HEK293 (cell line): ENCODE measurements around the gene SMC5.

ENCODE experiments used
- GLI2 ChIP-seq: fragments of 450-650 bp; formaldehyde crosslinking; IDR thresholded peaks from 2 replicates; pipeline ENCODE4; 2017; ENCODE audit warnings: missing biosample characterization, missing genetic modification characterization, low read depth, borderline replicate concordance
- SP2 ChIP-seq: fragments of 450-650 bp; formaldehyde crosslinking; IDR thresholded peaks from 2 replicates; pipeline ENCODE4 v1.5.1; 2016; ENCODE audit warnings: missing biosample characterization, missing genetic modification characterization
- ZBTB1 ChIP-seq: fragments of 450-650 bp; formaldehyde crosslinking; IDR thresholded peaks from 2 replicates; pipeline ENCODE4 v1.5.1; 2016; ENCODE audit warnings: missing biosample characterization, missing genetic modification characterization
- ZBTB20 ChIP-seq: fragments of 450-650 bp; formaldehyde crosslinking; IDR thresholded peaks from 2 replicates; pipeline ENCODE4 v1.5.1; 2016; ENCODE audit warnings: missing biosample characterization, missing genetic modification characterization
- ZFP3 ChIP-seq: fragments of 450-650 bp; formaldehyde crosslinking; IDR thresholded peaks from 2 replicates; pipeline ENCODE4 v1.5.1; 2016; ENCODE audit warnings: low read depth, missing biosample characterization, missing genetic modification characterization
- ZFP69B ChIP-seq: fragments of 450-650 bp; formaldehyde crosslinking; IDR thresholded peaks from 2 replicates; pipeline ENCODE4 v1.5.1; 2016; ENCODE audit warnings: missing biosample characterization, missing genetic modification characterization
- ZNF10 ChIP-seq: fragments of 450-650 bp; formaldehyde crosslinking; IDR thresholded peaks from 2 replicates; pipeline ENCODE4 v1.5.1; 2017; ENCODE audit warnings: missing biosample characterization, missing genetic modification characterization
- ZNF416 ChIP-seq: fragments of 450-650 bp; formaldehyde crosslinking; IDR thresholded peaks from 2 replicates; pipeline ENCODE4 v1.5.1; 2016; ENCODE audit warnings: missing biosample characterization, missing genetic modification characterization
- TF ChIP-seq, protein P1 (sequence below): fragments of 450-650 bp; formaldehyde crosslinking; IDR thresholded peaks from 2 replicates; pipeline ENCODE4 v1.5.1; 2016; ENCODE audit warnings: missing biosample characterization, missing genetic modification characterization
- TF ChIP-seq, protein P2 (sequence below): fragments of 450-650 bp; formaldehyde crosslinking; IDR thresholded peaks from 2 replicates; pipeline ENCODE4 v1.5.1; 2016; ENCODE audit warnings: missing biosample characterization, missing genetic modification characterization
- TF ChIP-seq, protein P3 (sequence below): fragments of 450-650 bp; formaldehyde crosslinking; IDR thresholded peaks from 2 replicates; pipeline ENCODE4 v1.5.1; 2017; ENCODE audit warnings: missing biosample characterization, missing genetic modification characterization

DNA sequence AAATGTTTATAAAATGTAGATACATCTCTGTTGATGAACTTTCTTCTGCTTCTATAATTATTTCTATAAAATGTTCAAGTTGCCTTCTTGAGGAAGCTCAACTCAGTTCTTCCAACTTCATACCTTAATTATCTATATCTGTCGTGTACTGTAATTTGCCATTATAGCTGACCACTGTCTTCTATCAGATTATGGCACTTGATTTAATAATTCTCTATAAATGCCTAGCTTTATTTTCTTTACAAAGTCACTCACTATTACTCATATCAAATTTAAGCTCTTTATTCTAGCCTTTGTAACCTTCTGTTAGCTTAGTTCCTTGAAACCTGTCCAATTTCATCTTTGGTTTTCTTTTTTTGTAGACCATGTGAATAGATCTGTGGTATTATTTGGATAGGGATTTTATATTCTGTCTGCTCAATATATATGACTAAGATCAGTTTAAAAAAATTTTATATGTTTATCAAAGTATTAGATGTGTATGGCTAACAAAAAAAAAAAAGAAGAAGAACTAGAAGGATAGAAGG lies 39.5 kb downstream of the SMC5 start:
- no peak for TF ChIP-seq ZBTB1
- TF ChIP-seq, protein P1, sequence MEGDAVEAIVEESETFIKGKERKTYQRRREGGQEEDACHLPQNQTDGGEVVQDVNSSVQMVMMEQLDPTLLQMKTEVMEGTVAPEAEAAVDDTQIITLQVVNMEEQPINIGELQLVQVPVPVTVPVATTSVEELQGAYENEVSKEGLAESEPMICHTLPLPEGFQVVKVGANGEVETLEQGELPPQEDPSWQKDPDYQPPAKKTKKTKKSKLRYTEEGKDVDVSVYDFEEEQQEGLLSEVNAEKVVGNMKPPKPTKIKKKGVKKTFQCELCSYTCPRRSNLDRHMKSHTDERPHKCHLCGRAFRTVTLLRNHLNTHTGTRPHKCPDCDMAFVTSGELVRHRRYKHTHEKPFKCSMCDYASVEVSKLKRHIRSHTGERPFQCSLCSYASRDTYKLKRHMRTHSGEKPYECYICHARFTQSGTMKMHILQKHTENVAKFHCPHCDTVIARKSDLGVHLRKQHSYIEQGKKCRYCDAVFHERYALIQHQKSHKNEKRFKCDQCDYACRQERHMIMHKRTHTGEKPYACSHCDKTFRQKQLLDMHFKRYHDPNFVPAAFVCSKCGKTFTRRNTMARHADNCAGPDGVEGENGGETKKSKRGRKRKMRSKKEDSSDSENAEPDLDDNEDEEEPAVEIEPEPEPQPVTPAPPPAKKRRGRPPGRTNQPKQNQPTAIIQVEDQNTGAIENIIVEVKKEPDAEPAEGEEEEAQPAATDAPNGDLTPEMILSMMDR = no peak
- no peak for TF ChIP-seq SP2
- TF ChIP-seq, protein P2, sequence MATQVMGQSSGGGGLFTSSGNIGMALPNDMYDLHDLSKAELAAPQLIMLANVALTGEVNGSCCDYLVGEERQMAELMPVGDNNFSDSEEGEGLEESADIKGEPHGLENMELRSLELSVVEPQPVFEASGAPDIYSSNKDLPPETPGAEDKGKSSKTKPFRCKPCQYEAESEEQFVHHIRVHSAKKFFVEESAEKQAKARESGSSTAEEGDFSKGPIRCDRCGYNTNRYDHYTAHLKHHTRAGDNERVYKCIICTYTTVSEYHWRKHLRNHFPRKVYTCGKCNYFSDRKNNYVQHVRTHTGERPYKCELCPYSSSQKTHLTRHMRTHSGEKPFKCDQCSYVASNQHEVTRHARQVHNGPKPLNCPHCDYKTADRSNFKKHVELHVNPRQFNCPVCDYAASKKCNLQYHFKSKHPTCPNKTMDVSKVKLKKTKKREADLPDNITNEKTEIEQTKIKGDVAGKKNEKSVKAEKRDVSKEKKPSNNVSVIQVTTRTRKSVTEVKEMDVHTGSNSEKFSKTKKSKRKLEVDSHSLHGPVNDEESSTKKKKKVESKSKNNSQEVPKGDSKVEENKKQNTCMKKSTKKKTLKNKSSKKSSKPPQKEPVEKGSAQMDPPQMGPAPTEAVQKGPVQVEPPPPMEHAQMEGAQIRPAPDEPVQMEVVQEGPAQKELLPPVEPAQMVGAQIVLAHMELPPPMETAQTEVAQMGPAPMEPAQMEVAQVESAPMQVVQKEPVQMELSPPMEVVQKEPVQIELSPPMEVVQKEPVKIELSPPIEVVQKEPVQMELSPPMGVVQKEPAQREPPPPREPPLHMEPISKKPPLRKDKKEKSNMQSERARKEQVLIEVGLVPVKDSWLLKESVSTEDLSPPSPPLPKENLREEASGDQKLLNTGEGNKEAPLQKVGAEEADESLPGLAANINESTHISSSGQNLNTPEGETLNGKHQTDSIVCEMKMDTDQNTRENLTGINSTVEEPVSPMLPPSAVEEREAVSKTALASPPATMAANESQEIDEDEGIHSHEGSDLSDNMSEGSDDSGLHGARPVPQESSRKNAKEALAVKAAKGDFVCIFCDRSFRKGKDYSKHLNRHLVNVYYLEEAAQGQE = no peak
- TF ChIP-seq ZNF10 (tag by site-specific recombination) = no peak
- no peak for TF ChIP-seq ZFP3 (tag by site-specific recombination)
- TF ChIP-seq GLI2 = no peak
- TF ChIP-seq, protein P3, sequence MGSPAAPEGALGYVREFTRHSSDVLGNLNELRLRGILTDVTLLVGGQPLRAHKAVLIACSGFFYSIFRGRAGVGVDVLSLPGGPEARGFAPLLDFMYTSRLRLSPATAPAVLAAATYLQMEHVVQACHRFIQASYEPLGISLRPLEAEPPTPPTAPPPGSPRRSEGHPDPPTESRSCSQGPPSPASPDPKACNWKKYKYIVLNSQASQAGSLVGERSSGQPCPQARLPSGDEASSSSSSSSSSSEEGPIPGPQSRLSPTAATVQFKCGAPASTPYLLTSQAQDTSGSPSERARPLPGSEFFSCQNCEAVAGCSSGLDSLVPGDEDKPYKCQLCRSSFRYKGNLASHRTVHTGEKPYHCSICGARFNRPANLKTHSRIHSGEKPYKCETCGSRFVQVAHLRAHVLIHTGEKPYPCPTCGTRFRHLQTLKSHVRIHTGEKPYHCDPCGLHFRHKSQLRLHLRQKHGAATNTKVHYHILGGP (tag by site-specific recombination) = no peak
- TF ChIP-seq ZNF416 (tag by site-specific recombination) = no peak
- TF ChIP-seq ZFP69B (tag by site-specific recombination) = no peak
- TF ChIP-seq ZBTB20 (tag by site-specific recombination) = no peak
